HepG2 (cell line): ENCODE results near the gene APEX2. TPM values are rescaled to one million over a fixed set of nuclear protein-coding genes. Genes with fewer than 3 reads are reported as not detected.

ENCODE experiments used
- ATAC-seq: fragments of 200-7000 bp; cut with Tn5 transposase; 3 replicates; pipeline ENCODE4 v1.9.1; 2020; ENCODE audit warnings: mild to moderate bottlenecking, moderate library complexity
- BruUV-seq: library from RNA; stranded (reverse); fragments of 400-500 nt; replicated peaks from 2 replicates; lab custom pipeline; 2021; lab: Mats Ljungman, UMichigan
- CTCF ChIA-PET: fragments of 300-600 bp; formaldehyde crosslinking; extraction: SDS; loops from one replicate; lab custom pipeline; 2021; ENCODE audit warnings: low total read pairs, inconsistent platforms, low intra/inter-chr PET ratio; lab: Yijun Ruan, JAX
- POLR2A ChIA-PET: fragments of 350-600 bp; sonication (Branson Sonifier 250); formaldehyde crosslinking; loops from one replicate; lab custom pipeline; 2020; ENCODE audit warnings: antibody characterized with exemption, inconsistent platforms; lab: Yijun Ruan, JAX
- DNase-seq: peaks from one replicate; pipeline ENCODE4 v3.0.0-alpha.2; 2015; ENCODE audit warnings: low spot score
- FAIRE-seq: peaks from 3 replicates; lab custom pipeline; 2011; peaks lifted over from hg19 to GRCh38; lab: Jason Lieb, UNC
- H2AFZ ChIP-seq: one replicate; pipeline ENCODE4 v1.6.1; 2011; ENCODE audit warnings: low read length, inconsistent platforms
- H3K27ac ChIP-seq: fragments of 300-600 bp; 3 replicates; pipeline ENCODE4 v1.8.0; 2011; ENCODE audit warnings: mixed run types, mild to moderate bottlenecking, mixed read lengths, low read length, inconsistent platforms; ENCODE audit not compliant: insufficient read depth; ENCODE audit errors: extremely low read length
- H3K27me3 ChIP-seq, 2 experiments: fragments of 200-600 bp in 1 of 2; 2 replicates in 1 of 2; 3 replicates in 1 of 2; pipeline versions ENCODE4 v1.6.0 to v1.8.0; 2011; ENCODE audit warnings: low read length in 2 of 2, mild to moderate bottlenecking in 2 of 2, moderate library complexity in 2 of 2, inconsistent platforms in 1 of 2; ENCODE audit not compliant: insufficient read depth in 2 of 2, control insufficient read depth in 1 of 2
- H3K36me3 ChIP-seq, 2 experiments: fragments of 200-600 bp in 1 of 2; replicated peaks in 1 of 2; 2 replicates in 1 of 2; 3 replicates in 1 of 2; pipeline versions ENCODE4 v1.5.1 to v1.8.0; 2011; ENCODE audit warnings: low read length in 2 of 2, inconsistent platforms in 1 of 2; ENCODE audit not compliant: insufficient read depth in 2 of 2, control insufficient read depth in 1 of 2
- H3K4me1 ChIP-seq: 2 replicates; pipeline ENCODE4 v1.5.1; 2012; ENCODE audit warnings: low read length, inconsistent platforms; ENCODE audit not compliant: insufficient read depth
- H3K4me2 ChIP-seq: 2 replicates; pipeline ENCODE4 v1.6.0; 2011; ENCODE audit warnings: low read depth, low read length, inconsistent platforms
- H3K4me3 ChIP-seq, 3 experiments: fragments of 200-600 bp in 1 of 3; sonication (generic), shearing (Covaris generic) in 1 of 3; replicated peaks in 1 of 3; 2 replicates each; pipeline ENCODE4 v1.5.1; 2011 to 2016; ENCODE audit warnings: low read length in 3 of 3, inconsistent platforms in 2 of 3, low read depth in 2 of 3, mild to moderate bottlenecking in 2 of 3, control low read depth in 1 of 3, mixed read lengths in 1 of 3; ENCODE audit not compliant: insufficient read depth in 1 of 3
- H3K79me2 ChIP-seq: one replicate; pipeline ENCODE4 v1.6.1; 2011; ENCODE audit warnings: low read length, inconsistent platforms; ENCODE audit not compliant: insufficient read depth
- H3K9ac ChIP-seq: 2 replicates; pipeline ENCODE4 v1.6.0; 2011; ENCODE audit warnings: mild to moderate bottlenecking, low read depth, low read length, inconsistent platforms; ENCODE audit not compliant: insufficient read depth
- H3K9me3 ChIP-seq: 2 replicates; pipeline ENCODE4 v1.5.1; 2012; ENCODE audit warnings: mild to moderate bottlenecking, low read length
- H4K20me1 ChIP-seq: 2 replicates; pipeline ENCODE4 v1.6.0; 2011; ENCODE audit warnings: inconsistent platforms, mild to moderate bottlenecking, low read length, moderate library complexity; ENCODE audit not compliant: insufficient read depth
- HNRNPK ChIP-seq: fragments of 200-400 bp; formaldehyde crosslinking; IDR thresholded peaks from 2 replicates; pipeline ENCODE4 v1.6.1; 2018; ENCODE audit warnings: low read length, low read depth, moderate library complexity, mild to moderate bottlenecking; ENCODE audit not compliant: poor library complexity, severe bottlenecking
- NFATC3 ChIP-seq: sonication (generic); formaldehyde crosslinking; IDR thresholded peaks from 2 replicates; pipeline ENCODE4 v1.5.1; 2020; ENCODE audit warnings: mild to moderate bottlenecking, missing genetic modification reagents
- THYN1 ChIP-seq: sonication (generic); formaldehyde crosslinking; IDR thresholded peaks from 2 replicates; pipeline ENCODE4 v1.8.1; 2023; ENCODE audit warnings: low read depth, mild to moderate bottlenecking, moderate library complexity, missing genetic modification reagents, borderline replicate concordance
- WGBS: methylation state at CpG from one replicate; pipeline ENCODE4 v1.1.6; 2017; ENCODE audit warnings: low lambda C conversion rate; 5-methylcytosine and 5-hydroxymethylcytosine counted together
- in situ Hi-C: cut with HindIII; loops from 2 replicates; pipeline ENCODE4 v1.10.0; 2017; ENCODE audit warnings: low pct_unique_long_range_greater_than_20kb; ENCODE audit not compliant: extremely low pct_ligation_motif_present
- intact Hi-C: fragments of 100-400 bp; cut with micrococcal nuclease; formaldehyde crosslinking; loops from one replicate; pipeline ENCODE4 v1.10.0; 2022; ENCODE audit not compliant: unreplicated experiment
- polyA plus RNA-seq, 8 experiments: library from polyadenylated mRNA; depleted of rRNA in 3 of 8; stranded (reverse) in 7 of 8; unstranded in 1 of 8; fragments of >200 nt; fragmentation: Illumina TruSeq in 4 of 8; extraction: Trizol in 4 of 8; gene quantifications; 2 replicates each; pipeline versions ENCODE4 v1.2.1 to v1.2.3, GENCODE V29; 2011 to 2016; ENCODE audit warnings: low read depth in 4 of 8, missing spikeins in 1 of 8, mixed read lengths in 1 of 8; ENCODE audit not compliant: insufficient read depth in 1 of 8
- total RNA-seq, 5 experiments: library from RNA; depleted of rRNA; stranded (reverse); fragments of >200 nt; fragmentation: Illumina TruSeq; extraction: Trizol; gene quantifications; 2 replicates each; pipeline ENCODE4 v1.2.3, GENCODE V29; 2016; ENCODE audit warnings: low read depth in 1 of 5
- TF ChIP-seq, protein P1 (sequence below): IDR thresholded peaks from 2 replicates; pipeline ENCODE4 v1.6.1; 2016; ENCODE audit warnings: missing genetic modification reagents, missing compliant biosample characterization
- TF ChIP-seq, protein P2 (sequence below), 2 experiments: sonication (generic) in 1 of 2; formaldehyde crosslinking in 1 of 2; IDR thresholded peaks; 2 replicates each; pipeline versions ENCODE4 v1.4.0 to v1.6.1; 2018 to 2020; ENCODE audit warnings: missing genetic modification reagents in 2 of 2, borderline replicate concordance in 1 of 2, low read depth in 1 of 2, mild to moderate bottlenecking in 1 of 2, missing biosample characterization in 1 of 2

Gene APEX2
- total and polyA plus RNA-seq, 2 of the 13 experiments (the other 11 are each of a cell fraction or from before 2014, with no cell fraction given), result 12.7 to 17.8 TPM

DNA sequence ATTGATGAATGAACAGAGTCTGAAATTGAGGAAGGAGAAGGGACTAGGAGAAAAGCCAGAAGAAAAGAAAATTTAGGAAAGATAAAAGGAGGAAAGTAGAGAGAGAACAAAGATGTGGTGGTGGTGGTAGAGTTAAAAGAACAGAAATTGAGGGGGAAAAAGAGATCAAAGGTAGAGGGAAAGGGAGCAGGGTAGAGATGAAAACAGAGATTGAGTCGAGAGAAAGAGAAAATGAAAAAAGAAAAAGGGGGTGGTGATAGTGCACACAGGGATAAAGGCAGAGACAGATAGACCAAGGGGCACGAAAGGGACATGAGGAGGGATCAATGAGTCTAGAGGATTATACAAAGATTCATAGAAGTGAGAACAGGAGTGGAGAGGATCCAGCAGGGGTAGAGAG, 26.7 kb downstream of the APEX2 start (continued):
- TF ChIP-seq, protein P1, sequence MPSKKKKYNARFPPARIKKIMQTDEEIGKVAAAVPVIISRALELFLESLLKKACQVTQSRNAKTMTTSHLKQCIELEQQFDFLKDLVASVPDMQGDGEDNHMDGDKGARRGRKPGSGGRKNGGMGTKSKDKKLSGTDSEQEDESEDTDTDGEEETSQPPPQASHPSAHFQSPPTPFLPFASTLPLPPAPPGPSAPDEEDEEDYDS (CRISPR knock-in tag), result no peak
- no peak for TF ChIP-seq NFATC3 (CRISPR knock-in tag)
- TF ChIP-seq, protein P2, sequence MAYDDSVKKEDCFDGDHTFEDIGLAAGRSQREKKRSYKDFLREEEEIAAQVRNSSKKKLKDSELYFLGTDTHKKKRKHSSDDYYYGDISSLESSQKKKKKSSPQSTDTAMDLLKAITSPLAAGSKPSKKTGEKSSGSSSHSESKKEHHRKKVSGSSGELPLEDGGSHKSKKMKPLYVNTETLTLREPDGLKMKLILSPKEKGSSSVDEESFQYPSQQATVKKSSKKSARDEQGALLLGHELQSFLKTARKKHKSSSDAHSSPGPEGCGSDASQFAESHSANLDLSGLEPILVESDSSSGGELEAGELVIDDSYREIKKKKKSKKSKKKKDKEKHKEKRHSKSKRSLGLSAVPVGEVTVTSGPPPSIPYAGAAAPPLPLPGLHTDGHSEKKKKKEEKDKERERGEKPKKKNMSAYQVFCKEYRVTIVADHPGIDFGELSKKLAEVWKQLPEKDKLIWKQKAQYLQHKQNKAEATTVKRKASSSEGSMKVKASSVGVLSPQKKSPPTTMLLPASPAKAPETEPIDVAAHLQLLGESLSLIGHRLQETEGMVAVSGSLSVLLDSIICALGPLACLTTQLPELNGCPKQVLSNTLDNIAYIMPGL (CRISPR knock-in tag; IDR thresholded peaks at IDR 0.05; ENCODE audit: borderline replicate concordance in 1 of 2, low read depth in 1 of 2), result no peak

DNA sequence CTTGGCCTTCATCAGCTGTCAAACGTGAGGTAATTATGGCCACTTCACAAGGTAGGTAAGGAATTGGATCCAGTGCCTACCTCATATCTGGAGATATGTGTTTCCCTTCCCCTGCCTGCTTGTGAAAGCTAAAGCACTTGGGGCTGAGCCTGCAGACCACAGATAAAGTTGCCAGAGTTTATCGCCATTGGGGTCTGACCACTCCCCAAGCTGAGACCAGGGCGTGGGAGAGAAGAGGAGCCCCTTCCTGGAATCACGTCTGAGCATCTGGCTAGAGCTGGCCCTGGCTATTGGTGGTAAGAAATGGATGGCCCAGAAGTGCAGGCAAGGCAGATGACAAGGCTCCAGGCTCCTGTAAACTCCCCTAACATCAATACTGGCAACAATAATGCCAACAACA, 27.9 kb downstream of the APEX2 start:
- Histone ChIP-seq H3K27ac (no peak overlapping the region), H2AFZ (no peak overlapping the region), H4K20me1 (no peaks in the 10 kb centered on the region), H3K27me3 (no peaks in the 10 kb centered on the region), H3K36me3 (no peaks in the 10 kb centered on the region), H3K79me2 (no peaks in the 10 kb centered on the region), H3K4me2 (no peak overlapping the region), H3K9me3 (no peaks in the 10 kb centered on the region), H3K4me3 (no peak overlapping the region), H3K4me1 (peaks cover 5% of the 10 kb centered on the region; the same call in 1 of the 2 replicates), H3K9ac (no peak overlapping the region)
- CTCF ChIA-PET, result no interaction called here
- in situ Hi-C loops, result no loop called here
- ATAC-seq (no peak), DNase-seq (no peak), FAIRE-seq (no peak)
- intact Hi-C loops, result no loop called here
- no TSS peak for BruUV-seq
- POLR2A ChIA-PET, result no interaction called here
- TF ChIP-seq THYN1 (CRISPR knock-in tag) (no peak), HNRNPK (no peak)
- 0% methylated on average over 2 of the region's 4 CpGs for WGBS
